ENCODE data around the gene YES1. TPM values are rescaled to one million over a fixed set of nuclear protein-coding genes. Genes with fewer than 3 reads are reported as not detected.
"Not testable (repeated sequence)": the region's sequence is repeated elsewhere in the genome, so short reads cannot be mapped to it uniquely, and the experiment has no call there.

The YES1 gene
- total RNA-seq, 6 experiments from 2014 or later = 30.6 to 57.8 (median 46.5) TPM

GRCh38 chr18:777021-777420 is 35.0 kb downstream of the YES1 start:
- Mint-ChIP-seq H3K4me1 (ENCODE audit: low read depth) (peaks cover 9% of the 10 kb centered on the region), H3K9me3 (no peaks in the 10 kb centered on the region), H3K4me3 (no peak overlapping the region), H3K36me3 (ENCODE audit: low read depth) (peaks cover 5% of the 10 kb centered on the region; the same call in 1 of the 2 replicates), H3K27me3 (ENCODE audit: insufficient read depth) (no peaks in the 10 kb centered on the region), H3K27ac (no peak overlapping the region)
- peak; percentile 2 for DNase-seq
- no peak for TF ChIP-seq CTCF (IDR thresholded peaks at IDR 0.05)

GRCh38 chr18:776044-776443 is 36.0 kb downstream of the YES1 start:
- DNase-seq; H3K9me3 Mint-ChIP-seq; H3K4me1 Mint-ChIP-seq (ENCODE audit: low read depth); H3K4me3 Mint-ChIP-seq; H3K36me3 Mint-ChIP-seq (ENCODE audit: low read depth); H3K27me3 Mint-ChIP-seq (ENCODE audit: insufficient read depth); H3K27ac Mint-ChIP-seq: not testable (repeated sequence)

- Mint-ChIP-seq H3K4me1 (ENCODE audit: low read depth) (peaks cover 20% of the 10 kb centered on the region), H3K27ac (no peak overlapping the region), H3K9me3 (no peaks in the 10 kb centered on the region), H3K27me3 (ENCODE audit: insufficient read depth) (no peaks in the 10 kb centered on the region), H3K36me3 (ENCODE audit: low read depth) (peaks cover 5% of the 10 kb centered on the region; the same call in 1 of the 2 replicates), H3K4me3 (no peak overlapping the region)
- no peak for DNase-seq
- no peak for TF ChIP-seq CTCF (IDR thresholded peaks at IDR 0.05)
Observed at GRCh38 chr18:774811-775210, 37.2 kb downstream of the YES1 start.

GRCh38 chr18:773980-774624 is 37.9 kb downstream of the YES1 start:
- no peak for TF ChIP-seq CTCF (IDR thresholded peaks at IDR 0.05)
- Mint-ChIP-seq H3K4me3 (no peak overlapping the region), H3K27ac (no peak overlapping the region), H3K9me3 (no peaks in the 10 kb centered on the region), H3K36me3 (ENCODE audit: low read depth) (peaks cover 5% of the 10 kb centered on the region; the same call in 1 of the 2 replicates), H3K27me3 (ENCODE audit: insufficient read depth) (no peaks in the 10 kb centered on the region), H3K4me1 (ENCODE audit: low read depth) (peaks cover 20% of the 10 kb centered on the region)
- no peak for DNase-seq

- Mint-ChIP-seq H3K4me1 (ENCODE audit: low read depth) (peaks cover 12% of the 10 kb centered on the region), H3K27me3 (ENCODE audit: insufficient read depth) (no peaks in the 10 kb centered on the region), H3K4me3 (no peak overlapping the region; the same call in 1 of the 2 replicates), H3K27ac (peak overlapping the region; percentile 10; the same call in 1 of the 2 replicates), H3K36me3 (ENCODE audit: low read depth) (peaks cover 5% of the 10 kb centered on the region; the same call in 1 of the 2 replicates), H3K9me3 (no peaks in the 10 kb centered on the region)
- peak; percentile 2 for DNase-seq
- TF ChIP-seq CTCF (IDR thresholded peaks at IDR 0.05) = no peak
Observed at GRCh38 chr18:770583-770961, 41.5 kb downstream of the YES1 start.

- peaks cover 12% of the 10 kb centered on the region for H3K4me1 Mint-ChIP-seq (ENCODE audit: low read depth)
- TF ChIP-seq CTCF (IDR thresholded peaks at IDR 0.05) = no peak
- no peaks in the 10 kb centered on the region for H3K27me3 Mint-ChIP-seq (ENCODE audit: insufficient read depth)
- DNase-seq = no peak
- H3K36me3 Mint-ChIP-seq (ENCODE audit: low read depth) = no peaks in the 10 kb centered on the region
- no peaks in the 10 kb centered on the region for H3K9me3 Mint-ChIP-seq
- no peak overlapping the region for H3K27ac Mint-ChIP-seq
- H3K4me3 Mint-ChIP-seq = no peak overlapping the region
Observed at GRCh38 chr18:767961-768360, 44.1 kb downstream of the YES1 start.
